K562 (cell line): ENCODE results near the gene MSTO1. TPM values are rescaled to one million over a fixed set of nuclear protein-coding genes. Genes with fewer than 3 reads are reported as not detected.

Experiments
- ATF2 ChIP-seq: sonication (generic); formaldehyde crosslinking; IDR thresholded peaks from 2 replicates; pipeline ENCODE4 v1.8.1; 2022; ENCODE audit warnings: missing genetic modification reagents
- CEBPG ChIP-seq, 3 experiments: fragments of 200-800 bp in 1 of 3; sonication (Bioruptor generic) in 1 of 3; sonication (generic) in 1 of 3; formaldehyde crosslinking in 1 of 3; IDR thresholded peaks in 2 of 3; conservative IDR thresholded peaks in 1 of 3; 2 replicates each; pipeline versions ENCODE4 v1.6.1 to v1.8.0; 2016 to 2022; ENCODE audit warnings: missing compliant biosample characterization in 2 of 3, missing genetic modification characterization in 2 of 3, mild to moderate bottlenecking in 1 of 3, missing genetic modification reagents in 1 of 3
- FOXM1 ChIP-seq, 2 experiments: fragments of 450-650 bp in 1 of 2; sonication (generic) in 1 of 2; formaldehyde crosslinking in 1 of 2; IDR thresholded peaks; 2 replicates each; pipeline versions ENCODE4 v1.6.1 to v1.9.0; 2017 to 2022; ENCODE audit warnings: low read depth in 2 of 2, mild to moderate bottlenecking in 2 of 2, missing genetic modification reagents in 1 of 2, moderate library complexity in 1 of 2
- KAT2B ChIP-seq: IDR thresholded peaks from one replicate; pipeline ENCODE4 v1.6.1; 2012; ENCODE audit warnings: low read depth, mild to moderate bottlenecking, control low read depth, inconsistent platforms, low read length, moderate library complexity
- KAT8 ChIP-seq: fragments of 450-650 bp; IDR thresholded peaks from 2 replicates; pipeline ENCODE4 v1.6.1; 2016; ENCODE audit warnings: low read depth, mild to moderate bottlenecking
- KDM5B ChIP-seq: fragments of 200-600 bp; sonication (generic); IDR thresholded peaks from 2 replicates; pipeline ENCODE4 v1.6.1; 2012; ENCODE audit warnings: low read depth, mild to moderate bottlenecking, moderate library complexity, low read length, control low read depth, inconsistent platforms; ENCODE audit not compliant: insufficient replicate concordance
- MCM7 ChIP-seq, 2 experiments: fragments of 450-650 bp; IDR thresholded peaks; 2 replicates each; pipeline ENCODE4 v1.6.1; 2016 to 2018
- MXD1 ChIP-seq: fragments of 250-450 bp; sonication (Bioruptor Pico); IDR thresholded peaks from 2 replicates; pipeline ENCODE4 v1.8.0; 2021; ENCODE audit warnings: borderline replicate concordance, mild to moderate bottlenecking, moderate library complexity; ENCODE audit not compliant: poor library complexity, severe bottlenecking
- MYBL2 ChIP-seq, 2 experiments: fragments of 450-650 bp in 1 of 2; sonication (generic) in 1 of 2; formaldehyde crosslinking in 1 of 2; IDR thresholded peaks; 2 replicates each; pipeline versions ENCODE4 v1.6.1 to v1.8.1; 2017 to 2022; ENCODE audit warnings: borderline replicate concordance in 1 of 2, inconsistent platforms in 1 of 2, low read depth in 1 of 2, mild to moderate bottlenecking in 1 of 2, missing genetic modification reagents in 1 of 2, moderate library complexity in 1 of 2
- NCOR1 ChIP-seq: fragments of 450-650 bp; IDR thresholded peaks from 2 replicates; pipeline ENCODE4 v1.6.1; 2016; ENCODE audit warnings: mild to moderate bottlenecking, moderate library complexity
- PHF20 ChIP-seq: fragments of 450-650 bp; IDR thresholded peaks from 2 replicates; pipeline ENCODE4 v1.6.1; 2018; ENCODE audit not compliant: partially characterized antibody
- POLR2AphosphoS5 ChIP-seq: IDR thresholded peaks from 2 replicates; pipeline ENCODE4 v1.6.1; 2011; ENCODE audit warnings: mild to moderate bottlenecking, low read depth, low read length, moderate library complexity; ENCODE audit not compliant: control insufficient read depth, insufficient read depth
- PYGO2 ChIP-seq: fragments of 450-650 bp; IDR thresholded peaks from 2 replicates; pipeline ENCODE4 v1.6.1; 2016; ENCODE audit warnings: mild to moderate bottlenecking, missing genetic modification characterization, moderate library complexity, missing compliant biosample characterization
- RBM34 ChIP-seq: fragments of 200-400 bp; formaldehyde crosslinking; IDR thresholded peaks from 2 replicates; pipeline ENCODE4 v1.6.1; 2018; ENCODE audit warnings: low read length, borderline replicate concordance; ENCODE audit not compliant: insufficient read depth
- SETDB1 ChIP-seq: IDR thresholded peaks from one replicate; pipeline ENCODE4 v1.6.1; 2012; ENCODE audit warnings: low read length, control low read depth, inconsistent platforms
- TFAM ChIP-seq: fragments of 250-450 bp; sonication (Bioruptor Pico); conservative IDR thresholded peaks from 2 replicates; pipeline ENCODE4 v1.5.0; 2021; ENCODE audit warnings: mild to moderate bottlenecking, moderate library complexity
- THRA ChIP-seq: fragments of 450-650 bp; IDR thresholded peaks from 2 replicates; pipeline ENCODE4 v1.6.1; 2017; ENCODE audit warnings: mild to moderate bottlenecking, moderate library complexity
- THRAP3 ChIP-seq: fragments of 450-650 bp; IDR thresholded peaks from 2 replicates; pipeline ENCODE4 v1.6.1; 2016; ENCODE audit warnings: mild to moderate bottlenecking, inconsistent platforms, borderline replicate concordance
- TRIM25 ChIP-seq: fragments of 450-650 bp; IDR thresholded peaks from 2 replicates; pipeline ENCODE4 v1.7.0; 2016; ENCODE audit warnings: borderline replicate concordance
- XRCC4 ChIP-seq: IDR thresholded peaks from one replicate; pipeline ENCODE4 v1.6.1; 2011; ENCODE audit not compliant: insufficient read depth, insufficient read length; ENCODE audit errors: extremely low read depth
- ZNF124 ChIP-seq: sonication (generic); formaldehyde crosslinking; IDR thresholded peaks from 2 replicates; pipeline ENCODE4 v1.8.1; 2022; ENCODE audit warnings: missing genetic modification reagents
- polyA plus RNA-seq, 8 experiments: library from polyadenylated mRNA; depleted of rRNA in 4 of 8; stranded (reverse) in 5 of 8; unstranded in 3 of 8; fragments of >200 nt; fragmentation: Nextera tagmentation in 2 of 8; fragmentation: Illumina TruSeq in 1 of 8; extraction: Ambion mirVana in 2 of 8; extraction: Trizol in 1 of 8; gene quantifications; 2 replicates each; pipeline versions ENCODE4 v1.2.1 to v1.2.3, GENCODE V29; 2011 to 2014; ENCODE audit warnings: inconsistent platforms in 1 of 8, missing spikeins in 1 of 8
- total RNA-seq, 7 experiments: library from RNA; depleted of rRNA in 6 of 7; stranded (reverse); fragments of >200 nt in 6 of 7; fragmentation: Illumina TruSeq in 2 of 7; extraction: Trizol in 2 of 7; gene quantifications; 2 replicates each; pipeline versions ENCODE4 v1.2.1 to v1.2.3, GENCODE V29; 2011 to 2021; ENCODE audit warnings: low replicate concordance in 1 of 7

MSTO1 gene
- total and polyA plus RNA-seq, 9 of the 15 experiments (the other 6 are each of a cell fraction or from before 2014, with no cell fraction given), result 18.8 to 71.1 (median 47.3) TPM

- TF ChIP-seq THRA, result no peak
- TF ChIP-seq THRAP3, result no peak
- TF ChIP-seq RBM34, result no peak
- no peak for TF ChIP-seq CEBPG (CRISPR knock-in tag; IDR thresholded peaks at IDR 0.05)
- no peak for TF ChIP-seq CEBPG (tag; conservative IDR thresholded peaks at IDR 0.05 in 1 of 2, IDR thresholded peaks at IDR 0.05 in 1 of 2)
- peak; percentile 39 for TF ChIP-seq NCOR1
- no peak for TF ChIP-seq ZNF124 (CRISPR knock-in tag)
- TF ChIP-seq PHF20, result peak; percentile 69
- no peak for TF ChIP-seq XRCC4
- no peak for TF ChIP-seq TRIM25
- peak; percentile 68; the same call in 1 of the 2 replicates for TF ChIP-seq FOXM1 (IDR thresholded peaks at IDR 0.05; ENCODE audit: low read depth)
- TF ChIP-seq FOXM1 (CRISPR knock-in tag; IDR thresholded peaks at IDR 0.05; ENCODE audit: low read depth), result peak; percentile 90
- TF ChIP-seq MYBL2 (IDR thresholded peaks at IDR 0.05; ENCODE audit: low read depth), result no peak
- no peak for TF ChIP-seq MYBL2 (CRISPR knock-in tag; IDR thresholded peaks at IDR 0.05; ENCODE audit: borderline replicate concordance)
- no peak for TF ChIP-seq PYGO2 (tag)
- TF ChIP-seq KAT8, result no peak
- peak; percentile 95 for TF ChIP-seq POLR2AphosphoS5
- TF ChIP-seq KAT2B, result no peak
- peak; percentile 99 for TF ChIP-seq KDM5B
- no peak for TF ChIP-seq MXD1 (CRISPR knock-in tag)
- no peak for TF ChIP-seq MCM7 (IDR thresholded peaks at IDR 0.05)
- TF ChIP-seq TFAM (CRISPR knock-in tag), result no peak
- no peak for TF ChIP-seq ATF2 (CRISPR knock-in tag)
- TF ChIP-seq SETDB1, result peak; percentile 42
Observed at GRCh38 chr1:155562581-155563376, 47.2 kb upstream of the MSTO1 start, which contains the start of gene ASH1L (continued).
